GM21528 (cell line): Measurements from ENCODE around the gene GRIP2.

ENCODE experiments used
- ATAC-seq: cut with Tn5 transposase; IDR thresholded peaks from one replicate; pipeline ENCODE4 v1.9.1; 2021; ENCODE audit warnings: mild to moderate bottlenecking, moderate library complexity; ENCODE audit not compliant: unreplicated experiment, low FRiP score

The GRIP2 gene

GRCh38 chr3:14539742-14540491 is at the start of gene GRIP2:
GRIP2 (minus strand) TSS chr3:14540342; CDS start chr3:14540308, 34 bp downstream.
- ATAC-seq, result no peak

- ATAC-seq, result no peak
These were observed 48.4 kb upstream of the GRIP2 start for GRCh38 chr3:14588425-14589112.

GRCh38 chr3:14587740-14588360 is 47.7 kb upstream of the GRIP2 start:
- no peak for ATAC-seq

- ATAC-seq, result no peak
These were observed 46.5 kb upstream of the GRIP2 start for GRCh38 chr3:14586611-14587010.

DNA sequence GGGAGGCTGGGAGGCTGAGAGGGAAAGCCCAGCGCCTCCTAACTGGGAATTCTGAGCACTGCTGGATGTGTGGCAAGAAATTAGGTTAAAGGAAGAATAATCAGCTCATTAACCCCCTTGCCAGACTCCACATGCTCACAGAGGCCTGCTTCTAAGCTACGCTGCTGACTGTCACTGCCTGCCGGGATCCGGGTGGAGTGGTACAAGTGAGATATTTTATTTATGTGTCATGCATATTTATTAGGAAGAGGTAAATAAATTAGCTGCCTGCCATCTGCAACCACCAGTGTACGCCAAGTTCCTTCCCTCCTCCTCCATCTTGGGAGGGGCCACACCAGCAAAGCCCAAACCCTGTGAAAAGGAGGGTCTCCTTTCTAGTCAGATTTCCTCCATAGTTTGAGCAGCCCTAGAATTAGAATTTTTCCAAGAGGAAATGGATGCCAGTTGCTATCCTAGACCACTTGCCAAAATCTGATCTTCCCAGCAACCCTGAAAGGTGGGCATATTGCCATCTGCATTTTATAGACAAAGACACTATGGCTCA is 43.5 kb upstream of the GRIP2 start:
- no peak for ATAC-seq

- no peak for ATAC-seq
These were observed 41.9 kb upstream of the GRIP2 start for GRCh38 chr3:14582045-14582410.

GRCh38 chr3:14581334-14582044 is 41.3 kb upstream of the GRIP2 start:
- no peak for ATAC-seq

GRCh38 chr3:14577897-14578296 is 37.8 kb upstream of the GRIP2 start:
- no peak for ATAC-seq

DNA sequence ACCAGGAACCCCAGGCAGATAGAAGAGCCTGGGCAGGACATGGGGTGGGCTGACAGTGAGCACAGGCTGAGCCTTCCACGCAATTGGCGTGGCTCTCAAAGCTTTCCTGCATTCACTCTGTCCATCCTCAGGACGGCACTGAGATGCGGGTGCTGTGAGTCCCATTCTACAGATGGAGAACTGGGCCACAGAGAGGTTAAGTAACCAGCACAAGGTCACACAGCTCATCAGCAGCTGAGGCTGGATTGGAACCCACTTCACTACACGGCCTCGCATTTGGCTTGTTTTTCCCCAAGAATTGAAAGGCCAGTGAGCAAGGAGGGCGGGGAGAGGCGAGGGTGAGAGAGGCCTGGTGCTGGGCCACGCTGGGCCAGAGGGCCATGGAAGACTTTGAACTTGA is 36.0 kb upstream of the GRIP2 start:
- no peak for ATAC-seq

- ATAC-seq, result no peak
These were observed 34.0 kb upstream of the GRIP2 start for GRCh38 chr3:14574183-14574582.

DNA sequence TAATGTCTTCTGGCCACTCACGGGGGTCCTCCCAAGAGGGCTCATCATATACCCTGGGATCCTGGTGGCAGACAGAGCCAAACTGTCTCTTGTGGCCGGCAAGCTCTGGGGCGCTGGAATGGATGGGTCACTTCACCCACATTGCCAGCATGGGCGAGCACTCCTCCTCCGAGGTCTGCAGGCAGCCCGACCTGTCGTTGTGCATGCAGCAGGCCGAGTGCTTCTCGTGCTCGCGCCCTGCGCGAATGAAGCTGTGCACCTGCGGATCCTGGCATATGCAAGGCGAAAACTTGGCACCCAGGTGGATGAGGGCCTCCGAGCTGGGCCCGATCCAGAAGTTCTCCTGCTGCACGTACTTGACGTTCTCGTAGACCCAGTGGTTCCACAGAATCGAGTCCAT is 33.6 kb upstream of the GRIP2 start:
- ATAC-seq, result no peak

DNA sequence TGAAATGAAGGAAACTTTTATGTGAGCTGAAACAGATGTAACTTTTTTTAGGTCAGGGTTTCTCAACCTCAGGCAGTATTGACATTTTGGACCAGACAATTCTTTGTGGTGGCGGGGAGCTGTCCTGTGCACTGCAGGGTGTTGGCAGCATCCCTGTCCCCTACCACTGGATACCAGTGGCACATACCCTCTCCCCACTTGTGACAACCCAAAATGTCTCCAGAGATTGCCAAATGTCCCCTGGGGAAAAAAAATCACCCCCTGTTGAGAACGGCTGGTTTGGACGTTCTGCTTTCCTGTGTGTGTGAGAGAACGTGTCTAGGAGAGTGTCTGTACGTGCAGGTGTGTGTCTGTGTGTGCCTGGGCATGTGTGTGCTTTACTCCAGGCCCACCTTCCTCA is 30.7 kb upstream of the GRIP2 start:
- no peak for ATAC-seq

DNA sequence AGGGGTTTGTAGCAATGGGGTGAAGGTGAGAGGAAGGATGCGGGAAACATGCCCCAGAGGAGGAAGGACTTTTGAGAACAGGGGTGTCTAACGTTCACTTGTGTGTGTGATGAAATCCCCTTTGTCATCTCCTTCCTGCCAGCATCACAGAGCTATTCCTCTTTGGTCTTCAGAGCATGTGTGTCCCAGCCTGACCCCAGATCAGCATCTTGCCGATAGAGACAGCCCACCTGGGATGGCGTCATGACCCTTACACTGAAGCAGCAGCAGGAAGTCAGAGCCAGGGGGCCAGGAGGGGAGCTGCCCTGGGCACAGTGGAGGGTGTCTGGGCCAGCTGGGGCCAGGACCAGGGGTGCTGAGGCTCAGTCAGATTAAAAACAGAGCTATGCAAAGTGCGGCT is 29.9 kb upstream of the GRIP2 start:
- no peak for ATAC-seq

DNA sequence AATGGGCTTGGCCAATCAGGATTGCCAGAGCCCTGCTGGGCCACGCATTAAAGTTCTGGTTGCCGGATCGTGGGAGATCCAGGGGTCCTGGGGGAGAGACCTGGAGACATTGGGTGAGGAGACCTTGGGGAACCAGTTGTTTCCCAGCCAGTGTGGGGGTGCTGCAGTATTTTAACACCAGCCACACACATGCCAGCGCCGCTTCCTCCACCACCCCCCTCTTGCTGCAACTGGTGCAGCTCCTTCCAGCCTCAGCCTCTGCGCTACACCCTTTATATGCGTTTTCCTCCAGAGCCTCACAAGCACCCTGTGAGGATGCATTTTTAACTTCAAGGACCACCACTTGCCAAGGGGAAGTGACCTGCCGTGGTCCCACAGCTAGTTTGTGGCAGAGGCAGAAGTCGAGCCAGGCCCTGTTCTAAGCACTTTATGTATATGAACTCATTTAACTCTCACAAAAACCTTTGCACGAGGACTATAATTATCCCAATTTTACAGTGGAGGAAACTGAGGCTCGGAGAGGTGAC is 29.4 kb upstream of the GRIP2 start:
- no peak for ATAC-seq

DNA sequence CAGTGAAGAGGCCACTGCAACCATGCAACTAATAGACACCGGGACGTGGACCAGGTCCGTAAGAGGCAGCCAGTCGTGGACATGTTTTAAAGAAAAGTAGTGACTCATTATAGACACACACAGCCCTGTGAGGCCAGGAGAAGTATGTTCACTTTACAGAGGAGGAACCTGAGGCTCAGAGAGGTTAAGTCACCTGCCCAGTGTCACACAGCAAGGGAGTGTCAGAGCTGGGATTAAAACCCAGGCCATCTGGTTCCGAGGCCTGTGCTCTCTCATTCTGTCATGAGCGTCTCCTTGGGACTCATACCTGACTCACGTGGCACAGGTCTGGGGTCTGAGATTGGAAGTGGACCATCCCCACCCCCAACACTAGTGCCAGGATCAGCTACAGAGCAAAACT is 28.1 kb upstream of the GRIP2 start:
- no peak for ATAC-seq

GRCh38 chr3:14566812-14567211 is 26.7 kb upstream of the GRIP2 start:
- no peak for ATAC-seq

GRCh38 chr3:14565868-14566588 is 25.9 kb upstream of the GRIP2 start:
- ATAC-seq, result no peak

DNA sequence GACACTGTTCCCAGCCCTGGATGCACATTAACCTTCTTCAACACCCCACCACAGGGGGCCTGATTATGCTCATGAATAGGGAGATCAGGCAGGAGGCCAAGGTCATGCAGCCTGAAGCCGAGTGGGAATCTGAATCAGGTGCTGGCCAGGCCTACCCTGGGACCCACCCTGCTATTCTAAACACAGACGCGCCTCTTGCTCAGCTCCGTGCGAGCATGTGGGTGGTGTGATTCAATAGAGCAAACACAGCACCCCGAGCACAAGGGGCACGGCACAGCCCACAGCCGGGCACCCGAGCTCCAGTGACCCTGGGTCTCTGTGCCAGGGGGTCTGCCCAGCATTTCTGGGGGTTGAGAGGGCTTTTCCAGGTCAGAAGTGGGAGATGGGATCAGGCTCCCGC is 24.6 kb upstream of the GRIP2 start:
- no peak for ATAC-seq

DNA sequence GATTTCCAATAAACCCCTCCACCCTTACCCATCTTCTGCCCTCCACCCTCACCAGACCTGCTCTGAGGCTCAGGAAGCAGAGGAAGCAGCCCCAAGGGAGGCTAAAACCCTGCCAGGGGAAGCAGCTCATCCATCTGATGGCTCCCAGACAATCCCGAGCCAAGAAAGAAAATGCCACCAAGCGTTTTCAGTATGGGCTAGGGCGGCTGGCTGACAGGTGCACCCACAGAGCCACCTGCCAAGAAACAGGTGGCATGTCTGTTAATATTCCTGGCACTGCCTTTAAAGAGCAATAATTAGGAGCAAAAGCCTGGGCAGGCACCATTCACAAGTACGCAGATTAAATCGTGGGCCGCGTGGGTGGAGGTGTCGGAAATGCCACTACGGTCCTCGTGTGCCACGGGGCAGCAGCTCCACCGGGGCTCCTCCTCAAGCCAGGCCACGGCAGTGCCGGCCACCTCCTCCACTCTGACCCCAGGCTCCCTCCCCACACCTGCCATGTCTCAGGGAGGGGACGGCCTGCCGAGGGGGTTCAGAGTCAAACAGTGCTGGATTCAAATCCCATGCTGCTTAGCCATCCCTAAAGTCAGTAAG is 23.9 kb upstream of the GRIP2 start:
- no peak for ATAC-seq
